ENCODE results near the gene LBP. TPM values are rescaled to one million over a fixed set of nuclear protein-coding genes. Genes with fewer than 3 reads are reported as not detected.
A peak's percentile ranks its signal among the peaks of the same experiment; 100 is the strongest.
"Not testable (repeated sequence)": the region's sequence is repeated elsewhere in the genome, so short reads cannot be mapped to it uniquely, and the experiment has no call there.

The LBP gene
- total RNA-seq, 1 experiment from 2014 or later = 0.52 TPM

GRCh38 chr20:38313676-38314075 lies 32.6 kb upstream of the LBP start:
- H3K9me3 Mint-ChIP-seq = no peaks in the 10 kb centered on the region
- H3K14ac ChIP-seq (ENCODE audit: insufficient read depth, low read length) = no peak overlapping the region
- H3K9me3 ChIP-seq (ENCODE audit: control insufficient read depth, low read depth, low read length) = no peaks in the 10 kb centered on the region
- H3K79me1 ChIP-seq (ENCODE audit: insufficient read depth, low read depth, low read length, poor library complexity, severe bottlenecking) = no peaks in the 10 kb centered on the region
- WGBS (ENCODE audit: extremely low coverage, insufficient read length, low lambda C conversion rate) = 100% methylated on average over 2 of the region's 2 CpGs
- no peak overlapping the region for H4K5ac ChIP-seq (ENCODE audit: insufficient read length, low read depth, low read length)
- no peak overlapping the region for H3K4me2 ChIP-seq (ENCODE audit: insufficient read depth, insufficient read length, low read length)
- H3K4ac ChIP-seq (ENCODE audit: low read depth, low read length) = no peak overlapping the region
- H4K20me1 ChIP-seq (ENCODE audit: control insufficient read depth, insufficient read depth, insufficient read length) = no peaks in the 10 kb centered on the region
- H3K18ac ChIP-seq (ENCODE audit: insufficient read length, low read depth, low read length) = no peak overlapping the region
- no peak for DNase-seq
- no peak overlapping the region for H2AFZ ChIP-seq (ENCODE audit: low read length)
- H2AK5ac ChIP-seq (ENCODE audit: insufficient read length, low read length) = no peak overlapping the region
- H3K23ac ChIP-seq (ENCODE audit: insufficient read length, low read depth, low read length) = no peak overlapping the region
- no peaks in the 10 kb centered on the region for H3K4me1 ChIP-seq (ENCODE audit: insufficient read depth, low read length)
- H2BK15ac ChIP-seq (ENCODE audit: low read depth, low read length) = no peak overlapping the region
- no peaks in the 10 kb centered on the region for H3K27me3 ChIP-seq (ENCODE audit: insufficient read depth, low read length)
- H2BK5ac ChIP-seq (ENCODE audit: insufficient read length, low read length) = no peak overlapping the region
- no peak overlapping the region for H2BK20ac ChIP-seq (ENCODE audit: low read depth, low read length, poor library complexity, severe bottlenecking)
- peak overlapping the region; percentile 1 for H3K56ac ChIP-seq (ENCODE audit: insufficient read length, low read depth, low read length)
- no peaks in the 10 kb centered on the region for H3K36me3 Mint-ChIP-seq (ENCODE audit: insufficient read depth in 1 of 3, low read depth in 3 of 3)
- H3K23me2 ChIP-seq (ENCODE audit: insufficient read length, low read depth, low read length, poor library complexity, severe bottlenecking) = no peaks in the 10 kb centered on the region
- H3T11ph ChIP-seq (ENCODE audit: low read length) = no peak overlapping the region
- no peak overlapping the region for H3K9ac ChIP-seq (ENCODE audit: extremely low read depth, insufficient read length, low read length)
- no peak for TF ChIP-seq CTCF (conservative IDR thresholded peaks at IDR 0.05)
- no peak overlapping the region for H3K4me3 Mint-ChIP-seq
- H3K79me2 ChIP-seq (ENCODE audit: insufficient read depth, low read length) = no peaks in the 10 kb centered on the region
- 0 out of 4 replicates have a peak, but pooled peaks cover 0 to 2% of the 10 kb centered on the region in 2 experiments for H3K4me1 Mint-ChIP-seq
- H4K8ac ChIP-seq (replicated peaks; ENCODE audit: insufficient read length, low read depth, low read length) = no peak overlapping the region
- no peak overlapping the region for H2BK120ac ChIP-seq (ENCODE audit: low read depth, low read length, poor library complexity, severe bottlenecking)
- H3K27ac ChIP-seq (ENCODE audit: insufficient read length, low read depth, low read length) = no peak overlapping the region
- H2BK12ac ChIP-seq (ENCODE audit: insufficient read length, low read depth, low read length) = no peak overlapping the region
- no peak overlapping the region for H4K91ac ChIP-seq (ENCODE audit: insufficient read length, low read depth, low read length)
- peaks cover 24% of the 10 kb centered on the region for H3K27me3 Mint-ChIP-seq (ENCODE audit: low read depth)
- no peak overlapping the region for H3K27ac Mint-ChIP-seq

GRCh38 chr20:38314350-38314749 lies 31.9 kb upstream of the LBP start:
- H2BK15ac ChIP-seq (ENCODE audit: low read depth, low read length); H3K79me1 ChIP-seq (ENCODE audit: insufficient read depth, low read depth, low read length, poor library complexity, severe bottlenecking); H3K4me3 Mint-ChIP-seq; H2AK5ac ChIP-seq (ENCODE audit: insufficient read length, low read length); H3K27ac ChIP-seq (ENCODE audit: insufficient read length, low read depth, low read length); H2AFZ ChIP-seq (ENCODE audit: low read length); H4K91ac ChIP-seq (ENCODE audit: insufficient read length, low read depth, low read length); H4K5ac ChIP-seq (ENCODE audit: insufficient read length, low read depth, low read length); H3K14ac ChIP-seq (ENCODE audit: insufficient read depth, low read length); H3K4ac ChIP-seq (ENCODE audit: low read depth, low read length); H2BK20ac ChIP-seq (ENCODE audit: low read depth, low read length, poor library complexity, severe bottlenecking); H3T11ph ChIP-seq (ENCODE audit: low read length); H3K23me2 ChIP-seq (ENCODE audit: insufficient read length, low read depth, low read length, poor library complexity, severe bottlenecking); H3K79me2 ChIP-seq (ENCODE audit: insufficient read depth, low read length); H3K4me2 ChIP-seq (ENCODE audit: insufficient read depth, insufficient read length, low read length); H3K27me3 ChIP-seq (ENCODE audit: insufficient read depth, low read length); H2BK120ac ChIP-seq (ENCODE audit: low read depth, low read length, poor library complexity, severe bottlenecking); H3K9me3 Mint-ChIP-seq; H3K9me3 ChIP-seq (ENCODE audit: control insufficient read depth, low read depth, low read length); H3K36me3 Mint-ChIP-seq (ENCODE audit: insufficient read depth in 1 of 3, low read depth in 3 of 3); H4K8ac ChIP-seq (replicated peaks; ENCODE audit: insufficient read length, low read depth, low read length); H3K9ac ChIP-seq (ENCODE audit: extremely low read depth, insufficient read length, low read length); H4K20me1 ChIP-seq (ENCODE audit: control insufficient read depth, insufficient read depth, insufficient read length); H2BK5ac ChIP-seq (ENCODE audit: insufficient read length, low read length); DNase-seq; H3K4me1 ChIP-seq (ENCODE audit: insufficient read depth, low read length); H2BK12ac ChIP-seq (ENCODE audit: insufficient read length, low read depth, low read length); H3K18ac ChIP-seq (ENCODE audit: insufficient read length, low read depth, low read length); H3K27ac Mint-ChIP-seq; H3K23ac ChIP-seq (ENCODE audit: insufficient read length, low read depth, low read length); H3K4me1 Mint-ChIP-seq: not testable (repeated sequence)
- peaks cover 24% of the 10 kb centered on the region for H3K27me3 Mint-ChIP-seq (ENCODE audit: low read depth)
- 100% methylated on average over 1 of the region's 1 CpG for WGBS (ENCODE audit: extremely low coverage, insufficient read length, low lambda C conversion rate)
- peak overlapping the region; percentile 1 for H3K56ac ChIP-seq (ENCODE audit: insufficient read length, low read depth, low read length)

Measured in H9 (cell line).